Colonic mucosa (tissue), 4 donors: ENCODE measurements around the gene TESPA1. TPM values are rescaled to one million over a fixed set of nuclear protein-coding genes. Genes with fewer than 3 reads are reported as not detected.
A peak's percentile ranks its signal among the peaks of the same experiment; 100 is the strongest.
"Not testable (repeated sequence)": the region's sequence is repeated elsewhere in the genome, so short reads cannot be mapped to it uniquely, and the experiment has no call there.

Experiments used
- DNase-seq: peaks from one replicate; pipeline ENCODE4 v3.0.0-alpha.2; 2020
- H3K27ac ChIP-seq: fragments of 200-600 bp; one replicate; pipeline ENCODE4 v1.8.0; 2021
- H3K27me3 ChIP-seq: fragments of 200-600 bp; one replicate; pipeline ENCODE4 v1.8.0; 2021
- H3K36me3 ChIP-seq: fragments of 200-600 bp; one replicate; pipeline ENCODE4 v1.8.0; 2021
- H3K4me1 ChIP-seq: fragments of 200-600 bp; one replicate; pipeline ENCODE4 v1.8.0; 2021; ENCODE audit warnings: mild to moderate bottlenecking
- H3K4me3 ChIP-seq: fragments of 200-600 bp; one replicate; pipeline ENCODE4 v1.8.0; 2021
- H3K9ac ChIP-seq, 2 donors: one replicate each; pipeline ENCODE4 v1.7.0; 2013; ENCODE audit warnings: control low read depth in 2 of 2, low read depth in 2 of 2, low read length in 2 of 2
- H3K9me3 ChIP-seq: fragments of 200-600 bp; one replicate; pipeline ENCODE4 v1.8.0; 2021
- CTCF ChIP-seq: fragments of 200-600 bp; IDR thresholded peaks from one replicate; pipeline ENCODE4 v1.8.0; 2022; ENCODE audit warnings: antibody characterized with exemption, mild to moderate bottlenecking
- intact Hi-C: fragments of 100-400 bp; cut with DNase I; formaldehyde crosslinking; loops from one replicate; pipeline ENCODE4 v1.14.1; 2022
- total RNA-seq, 2 donors: library from RNA; stranded (reverse); fragmentation: NEBNext Ultra II Directional in 1 of 2; extraction: Animal tissue kit (Norgen Biotek cat#: 25700) in 1 of 2; gene quantifications; one replicate each; pipeline ENCODE4 v1.2.1, GENCODE V29; 2021
- donor health status: healthy.
- donor health status: DM: no; HTN: no; CAD: no.
- donor health status: DM: no; HTN: no; CAD: no.

Gene TESPA1
- total RNA-seq, 2 donors from 2014 or later: 0.82 to 1.6 TPM

GRCh38 chr12:54989829-54990228, 5.3 kb upstream of the TESPA1 start:
- Histone ChIP-seq H3K27ac (no peak overlapping the region), H3K9me3 (no peaks in the 10 kb centered on the region), H3K36me3 (no peaks in the 10 kb centered on the region), H3K4me1 (no peaks in the 10 kb centered on the region), H3K27me3 (no peaks in the 10 kb centered on the region), H3K9ac (no peak overlapping the region), H3K4me3 (no peak overlapping the region)
- intact Hi-C loops: loop anchor here (10.0 kb wide), 1 partner anchor 155 kb away; no protein-coding TSS in a partner anchor
- no peak for TF ChIP-seq CTCF
- no peak for DNase-seq

- DNase-seq: peak; percentile 50
- TF ChIP-seq CTCF: no peak
- Histone ChIP-seq H3K4me1 (no peaks in the 10 kb centered on the region), H3K9ac (no peak overlapping the region), H3K27ac (no peak overlapping the region), H3K4me3 (no peak overlapping the region), H3K36me3 (no peaks in the 10 kb centered on the region), H3K9me3 (no peaks in the 10 kb centered on the region), H3K27me3 (no peaks in the 10 kb centered on the region)
- intact Hi-C loops: no loop called here
These were observed 4.0 kb upstream of the TESPA1 start for GRCh38 chr12:54988402-54989054.

- no peak for TF ChIP-seq CTCF
- H3K36me3 ChIP-seq: no peaks in the 10 kb centered on the region
- no peak overlapping the region for H3K4me3 ChIP-seq
- intact Hi-C loops: no loop called here
- H3K27me3 ChIP-seq: no peaks in the 10 kb centered on the region
- H3K4me1 ChIP-seq: no peaks in the 10 kb centered on the region
- H3K9ac ChIP-seq: no peak overlapping the region
- H3K27ac ChIP-seq: no peak overlapping the region
- no peaks in the 10 kb centered on the region for H3K9me3 ChIP-seq
- DNase-seq: no peak
These were observed 3.2 kb upstream of the TESPA1 start for GRCh38 chr12:54987611-54988231.

- H3K36me3 ChIP-seq, H3K27me3 ChIP-seq, DNase-seq, H3K9ac ChIP-seq, H3K4me3 ChIP-seq, H3K9me3 ChIP-seq, H3K4me1 ChIP-seq, intact Hi-C loops, H3K27ac ChIP-seq: not testable (repeated sequence)
These were observed 2.2 kb upstream of the TESPA1 start for GRCh38 chr12:54986773-54987172.

- Histone ChIP-seq H3K4me3 (peak overlapping the region; percentile 4), H3K4me1 (no peaks in the 10 kb centered on the region), H3K9ac (no peak overlapping the region), H3K27ac (no peak overlapping the region), H3K36me3 (no peaks in the 10 kb centered on the region), H3K27me3 (no peaks in the 10 kb centered on the region), H3K9me3 (no peaks in the 10 kb centered on the region)
- no peak for DNase-seq
- intact Hi-C loops: no loop called here
- TF ChIP-seq CTCF: no peak
These were observed 943 bp downstream of the TESPA1 start for GRCh38 chr12:54983536-54984101.

- no peak for DNase-seq
- TF ChIP-seq CTCF: no peak
- H3K4me1 ChIP-seq: no peaks in the 10 kb centered on the region
- no peaks in the 10 kb centered on the region for H3K27me3 ChIP-seq
- no peaks in the 10 kb centered on the region for H3K36me3 ChIP-seq
- no peaks in the 10 kb centered on the region for H3K9me3 ChIP-seq
- H3K9ac ChIP-seq: no peak overlapping the region
- H3K27ac ChIP-seq: no peak overlapping the region
- intact Hi-C loops: no loop called here
- no peak overlapping the region for H3K4me3 ChIP-seq
These were observed 2.8 kb downstream of the TESPA1 start for GRCh38 chr12:54981796-54982195.
